Fibroblast of lung (primary cell): ENCODE measurements around the gene CDK2AP2.

Source experiments
- EZH2 ChIP-seq: IDR thresholded peaks from 2 replicates; pipeline ENCODE4 v1.5.1; 2012; ENCODE audit warnings: low read length, control low read depth, mild to moderate bottlenecking; ENCODE audit errors: missing control alignments
- TF ChIP-seq, protein P1 (sequence below), 2 donors: IDR thresholded peaks in 1 of 2; conservative IDR thresholded peaks in 1 of 2; 1 replicate in 1 of 2; 2 replicates in 1 of 2; pipeline ENCODE4 v1.5.1; 2011 to 2012; ENCODE audit warnings: low read length in 2 of 2, control low read depth in 1 of 2, inconsistent platforms in 1 of 2, low read depth in 1 of 2, mild to moderate bottlenecking in 1 of 2

DNA sequence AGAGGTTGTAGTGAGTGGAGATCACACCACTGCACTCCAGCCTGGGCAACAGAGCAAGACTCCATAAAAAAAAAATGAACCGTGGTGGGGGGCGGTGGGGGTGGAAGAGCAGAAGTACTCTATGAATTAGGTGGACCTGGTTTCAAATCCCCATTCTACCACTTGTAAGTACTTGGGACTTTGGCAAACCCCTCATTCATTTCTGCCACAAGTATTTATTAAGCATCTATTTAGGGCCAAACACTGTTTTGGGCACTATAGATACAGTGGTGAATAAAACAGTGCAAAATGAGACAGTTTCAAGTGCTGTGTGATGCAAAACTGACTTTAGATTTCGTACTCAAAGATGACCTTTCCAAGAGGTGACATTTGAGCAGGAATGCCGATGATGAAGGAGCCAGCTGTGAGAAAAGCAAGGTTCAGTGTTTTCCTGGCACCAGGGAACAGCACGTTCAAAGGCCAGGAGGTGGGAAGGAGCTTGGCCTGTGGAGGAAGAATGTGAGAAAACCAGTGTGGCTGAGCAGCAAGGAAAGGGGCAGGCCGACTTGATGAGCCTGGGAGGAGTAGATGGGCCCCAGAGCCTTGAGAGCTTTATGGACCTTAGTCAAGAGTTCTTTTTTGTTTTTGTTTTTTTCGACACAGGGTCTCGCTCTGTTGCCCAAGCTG, 37.5 kb downstream of the CDK2AP2 start:
- TF ChIP-seq, protein P1, sequence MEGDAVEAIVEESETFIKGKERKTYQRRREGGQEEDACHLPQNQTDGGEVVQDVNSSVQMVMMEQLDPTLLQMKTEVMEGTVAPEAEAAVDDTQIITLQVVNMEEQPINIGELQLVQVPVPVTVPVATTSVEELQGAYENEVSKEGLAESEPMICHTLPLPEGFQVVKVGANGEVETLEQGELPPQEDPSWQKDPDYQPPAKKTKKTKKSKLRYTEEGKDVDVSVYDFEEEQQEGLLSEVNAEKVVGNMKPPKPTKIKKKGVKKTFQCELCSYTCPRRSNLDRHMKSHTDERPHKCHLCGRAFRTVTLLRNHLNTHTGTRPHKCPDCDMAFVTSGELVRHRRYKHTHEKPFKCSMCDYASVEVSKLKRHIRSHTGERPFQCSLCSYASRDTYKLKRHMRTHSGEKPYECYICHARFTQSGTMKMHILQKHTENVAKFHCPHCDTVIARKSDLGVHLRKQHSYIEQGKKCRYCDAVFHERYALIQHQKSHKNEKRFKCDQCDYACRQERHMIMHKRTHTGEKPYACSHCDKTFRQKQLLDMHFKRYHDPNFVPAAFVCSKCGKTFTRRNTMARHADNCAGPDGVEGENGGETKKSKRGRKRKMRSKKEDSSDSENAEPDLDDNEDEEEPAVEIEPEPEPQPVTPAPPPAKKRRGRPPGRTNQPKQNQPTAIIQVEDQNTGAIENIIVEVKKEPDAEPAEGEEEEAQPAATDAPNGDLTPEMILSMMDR (conservative IDR thresholded peaks at IDR 0.05 in 1 of 2, IDR thresholded peaks at IDR 0.05 in 1 of 2; ENCODE audit: low read depth in 1 of 2, low read length in 2 of 2): no peak
- TF ChIP-seq EZH2: no peak
